ENCODE data around the gene TRAF3. TPM values are rescaled to one million over a fixed set of nuclear protein-coding genes. Genes with fewer than 3 reads are reported as not detected.

Gene TRAF3
- total RNA-seq, 1 donor from 2014 or later, result 14.0 TPM

DNA sequence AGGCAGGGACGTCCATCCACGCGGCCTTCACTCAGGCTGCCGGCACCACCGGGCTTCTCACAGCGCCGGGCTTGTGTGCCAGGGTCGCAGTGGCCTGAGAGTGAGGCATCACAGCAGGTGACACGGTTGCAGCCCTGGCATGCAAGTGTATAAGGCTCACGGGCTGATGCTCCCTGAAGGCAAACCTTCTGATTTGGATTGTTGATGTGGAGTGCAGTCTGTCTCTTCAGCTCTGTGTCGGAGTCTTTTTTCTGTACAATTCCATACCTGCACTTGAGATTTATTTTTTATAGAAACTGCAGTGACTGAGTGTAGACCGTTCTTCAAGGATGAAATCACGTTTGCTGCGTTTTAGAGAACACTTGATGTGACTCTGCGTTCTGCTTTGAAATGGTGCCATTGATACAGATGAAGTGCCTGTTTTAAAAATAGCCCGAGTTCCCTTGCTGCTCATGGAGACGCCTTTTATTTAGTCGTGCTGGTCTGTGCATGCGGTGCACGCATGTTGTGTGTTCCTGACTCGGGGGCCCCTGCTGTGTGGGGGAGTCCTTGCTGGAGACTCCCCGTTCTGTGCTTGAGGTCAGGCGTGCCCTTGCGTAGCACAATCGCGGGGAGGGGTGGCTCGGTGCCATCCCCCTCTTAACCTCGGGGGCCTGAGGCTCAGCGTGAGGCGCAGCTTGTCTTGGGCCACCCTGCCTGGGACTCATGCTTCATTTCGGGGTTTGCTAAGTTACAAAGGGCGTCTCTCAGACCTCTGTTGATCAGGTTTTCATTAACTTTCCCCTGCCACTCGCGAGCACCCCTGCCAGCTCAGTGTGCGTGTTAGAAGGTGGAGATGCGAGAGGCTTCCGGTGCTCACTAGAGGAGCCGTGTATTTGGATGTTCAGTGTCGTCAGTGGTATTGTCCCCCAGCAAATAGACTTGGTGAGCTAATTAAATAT lies 123.7 kb downstream of the TRAF3 start:
- H3K27me3 ChIP-seq, result no peaks in the 10 kb centered on the region
- H3K27ac ChIP-seq, result no peak overlapping the region
- TF ChIP-seq, protein P1, sequence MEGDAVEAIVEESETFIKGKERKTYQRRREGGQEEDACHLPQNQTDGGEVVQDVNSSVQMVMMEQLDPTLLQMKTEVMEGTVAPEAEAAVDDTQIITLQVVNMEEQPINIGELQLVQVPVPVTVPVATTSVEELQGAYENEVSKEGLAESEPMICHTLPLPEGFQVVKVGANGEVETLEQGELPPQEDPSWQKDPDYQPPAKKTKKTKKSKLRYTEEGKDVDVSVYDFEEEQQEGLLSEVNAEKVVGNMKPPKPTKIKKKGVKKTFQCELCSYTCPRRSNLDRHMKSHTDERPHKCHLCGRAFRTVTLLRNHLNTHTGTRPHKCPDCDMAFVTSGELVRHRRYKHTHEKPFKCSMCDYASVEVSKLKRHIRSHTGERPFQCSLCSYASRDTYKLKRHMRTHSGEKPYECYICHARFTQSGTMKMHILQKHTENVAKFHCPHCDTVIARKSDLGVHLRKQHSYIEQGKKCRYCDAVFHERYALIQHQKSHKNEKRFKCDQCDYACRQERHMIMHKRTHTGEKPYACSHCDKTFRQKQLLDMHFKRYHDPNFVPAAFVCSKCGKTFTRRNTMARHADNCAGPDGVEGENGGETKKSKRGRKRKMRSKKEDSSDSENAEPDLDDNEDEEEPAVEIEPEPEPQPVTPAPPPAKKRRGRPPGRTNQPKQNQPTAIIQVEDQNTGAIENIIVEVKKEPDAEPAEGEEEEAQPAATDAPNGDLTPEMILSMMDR (IDR thresholded peaks at IDR 0.05), result no peak
- TF ChIP-seq POLR2A (IDR thresholded peaks at IDR 0.05) (no peak), POLR2AphosphoS5 (IDR thresholded peaks at IDR 0.05; ENCODE audit: insufficient read depth in 1 of 2, low read depth in 1 of 2) (no peak)
- peaks cover 0 to 24% of the 10 kb centered on the region in 2 donors for H3K36me3 ChIP-seq
- H3K9me3 ChIP-seq, result no peaks in the 10 kb centered on the region
- DNase-seq (ENCODE audit: extremely low spot score in 2 of 2), result no peak
- H3K4me1 ChIP-seq, result no peaks in the 10 kb centered on the region
- no peak overlapping the region for H3K4me3 ChIP-seq
- intact Hi-C loops (cut with DNase I), result no loop called here

GRCh38 chr14:102901633-102902032 lies 124.4 kb downstream of the TRAF3 start:
- TF ChIP-seq POLR2AphosphoS5 (IDR thresholded peaks at IDR 0.05; ENCODE audit: insufficient read depth in 1 of 2, low read depth in 1 of 2) (no peak), POLR2A (IDR thresholded peaks at IDR 0.05) (no peak)
- TF ChIP-seq, protein P1 (IDR thresholded peaks at IDR 0.05), result no peak
- intact Hi-C loops (cut with DNase I), result no loop called here
- Histone ChIP-seq H3K27ac (no peak overlapping the region), H3K27me3 (no peaks in the 10 kb centered on the region), H3K4me1 (no peaks in the 10 kb centered on the region), H3K36me3 (peaks cover 0 to 31% of the 10 kb centered on the region in 2 donors), H3K9me3 (no peaks in the 10 kb centered on the region), H3K4me3 (no peak overlapping the region)
- DNase-seq (ENCODE audit: extremely low spot score in 2 of 2), result no peak

GRCh38 chr14:102902086-102902485 lies 124.8 kb downstream of the TRAF3 start:
- H3K36me3 ChIP-seq, result peaks cover 0 to 36% of the 10 kb centered on the region in 2 donors
- H3K27me3 ChIP-seq, result no peaks in the 10 kb centered on the region
- H3K4me1 ChIP-seq, result no peaks in the 10 kb centered on the region
- intact Hi-C loops (cut with DNase I), result no loop called here
- no peak overlapping the region for H3K4me3 ChIP-seq
- DNase-seq (ENCODE audit: extremely low spot score in 2 of 2), result no peak
- TF ChIP-seq, protein P1 (IDR thresholded peaks at IDR 0.05), result no peak
- no peak for TF ChIP-seq POLR2AphosphoS5 (IDR thresholded peaks at IDR 0.05; ENCODE audit: insufficient read depth in 1 of 2, low read depth in 1 of 2)
- no peak for TF ChIP-seq POLR2A (IDR thresholded peaks at IDR 0.05)
- H3K9me3 ChIP-seq, result no peaks in the 10 kb centered on the region
- no peak overlapping the region for H3K27ac ChIP-seq

- H3K4me3 ChIP-seq, result no peak overlapping the region
- H3K4me1 ChIP-seq, result no peaks in the 10 kb centered on the region
- H3K36me3 ChIP-seq, result peaks cover 0 to 40% of the 10 kb centered on the region in 2 donors
- no peak for DNase-seq (ENCODE audit: extremely low spot score in 2 of 2)
- H3K27ac ChIP-seq, result no peak overlapping the region
- H3K9me3 ChIP-seq, result no peaks in the 10 kb centered on the region
- TF ChIP-seq, protein P1 (IDR thresholded peaks at IDR 0.05), result no peak
- TF ChIP-seq POLR2AphosphoS5 (IDR thresholded peaks at IDR 0.05; ENCODE audit: insufficient read depth in 1 of 2, low read depth in 1 of 2) (no peak), POLR2A (IDR thresholded peaks at IDR 0.05) (no peak)
- no peaks in the 10 kb centered on the region for H3K27me3 ChIP-seq
- intact Hi-C loops (cut with DNase I), result no loop called here
These were observed 125.4 kb downstream of the TRAF3 start for GRCh38 chr14:102902523-102903247.
